DND-41 (cell line): Measurements from ENCODE around the gene AOPEP.

Source experiments
- ATAC-seq: fragments of 200-7000 bp; cut with Tn5 transposase; 3 replicates; pipeline ENCODE4 v1.9.1; 2021; ENCODE audit warnings: low read depth; ENCODE audit not compliant: insufficient read depth
- DNase-seq: peaks from one replicate; pipeline ENCODE4 v3.0.0-alpha.2; 2020
- H2AFZ ChIP-seq: 2 replicates; pipeline ENCODE4 v1.6.0; 2012; ENCODE audit warnings: low read depth, low read length
- H3K27ac ChIP-seq: 2 replicates; pipeline ENCODE4 v1.5.1; 2012; ENCODE audit warnings: low read length, inconsistent platforms
- H3K27me3 ChIP-seq: fragments of 200-600 bp; sonication (generic); 2 replicates; pipeline ENCODE4 v1.6.0; 2012; ENCODE audit warnings: low read length, mild to moderate bottlenecking, inconsistent platforms; ENCODE audit not compliant: insufficient read depth, poor library complexity
- H3K36me3 ChIP-seq: 2 replicates; pipeline ENCODE4 v1.5.1; 2012; ENCODE audit warnings: low read length, inconsistent platforms; ENCODE audit not compliant: insufficient read depth
- H3K4me1 ChIP-seq: 2 replicates; pipeline ENCODE4 v1.5.1; 2012; ENCODE audit warnings: mild to moderate bottlenecking, low read length; ENCODE audit not compliant: insufficient read depth
- H3K4me2 ChIP-seq: 2 replicates; pipeline ENCODE4 v1.6.0; 2012; ENCODE audit warnings: mild to moderate bottlenecking, moderate library complexity, low read length, inconsistent platforms; ENCODE audit not compliant: insufficient read depth
- H3K4me3 ChIP-seq, 2 experiments: fragments of 200-600 bp in 1 of 2; shearing (Covaris generic) in 1 of 2; 2 replicates each; pipeline ENCODE4 v1.5.1; 2012 to 2016; ENCODE audit warnings: inconsistent platforms in 2 of 2, low read length in 2 of 2, mild to moderate bottlenecking in 2 of 2, low read depth in 1 of 2, moderate library complexity in 1 of 2
- H3K79me2 ChIP-seq: 2 replicates; pipeline ENCODE4 v1.6.0; 2012; ENCODE audit warnings: low read length, inconsistent platforms; ENCODE audit not compliant: insufficient read depth
- H3K9ac ChIP-seq: 2 replicates; pipeline ENCODE4 v1.6.0; 2012; ENCODE audit warnings: low read depth, mild to moderate bottlenecking, inconsistent platforms, low read length, moderate library complexity
- H3K9me3 ChIP-seq: 2 replicates; pipeline ENCODE4 v1.5.1; 2012; ENCODE audit warnings: low read length, moderate library complexity, mild to moderate bottlenecking, inconsistent platforms; ENCODE audit not compliant: insufficient read depth, severe bottlenecking
- H4K20me1 ChIP-seq: 2 replicates; pipeline ENCODE4 v1.6.0; 2012; ENCODE audit warnings: low read length; ENCODE audit not compliant: insufficient read depth
- CTCF ChIP-seq: IDR thresholded peaks from 2 replicates; pipeline ENCODE4 v1.5.1; 2012; ENCODE audit warnings: borderline replicate concordance, low read length, moderate library complexity, mild to moderate bottlenecking; ENCODE audit not compliant: poor library complexity, severe bottlenecking; ENCODE audit errors: extremely low read depth
- EZH2 ChIP-seq: IDR thresholded peaks from 3 replicates; pipeline ENCODE4 v1.6.1; 2012; ENCODE audit warnings: borderline replicate concordance, low read depth, mild to moderate bottlenecking, moderate library complexity, low read length, inconsistent platforms; ENCODE audit not compliant: severe bottlenecking

Gene AOPEP

GRCh38 chr9:95081998-95082397, 355.5 kb downstream of the AOPEP start:
- Histone ChIP-seq H3K4me1 (0 out of 2 replicates have a peak, but pooled peaks cover 4% of the 10 kb centered on the region), H3K36me3 (peaks cover 6% of the 10 kb centered on the region), H3K9me3 (no peaks in the 10 kb centered on the region), H4K20me1 (no peaks in the 10 kb centered on the region), H3K4me2 (no peak overlapping the region), H3K27me3 (no peaks in the 10 kb centered on the region), H2AFZ (no peak overlapping the region), H3K9ac (no peak overlapping the region), H3K27ac (no peak overlapping the region), H3K4me3 (no peak overlapping the region), H3K79me2 (no peaks in the 10 kb centered on the region)
- DNase-seq (no peak), ATAC-seq (no peak)
- TF ChIP-seq CTCF (no peak), EZH2 (no peak)

GRCh38 chr9:95082401-95083084, 356.0 kb downstream of the AOPEP start:
- Histone ChIP-seq H3K9ac (no peak overlapping the region), H3K4me1 (0 out of 2 replicates have a peak, but pooled peaks cover 4% of the 10 kb centered on the region), H3K4me2 (no peak overlapping the region), H3K27ac (no peak overlapping the region), H2AFZ (no peak overlapping the region), H3K79me2 (no peaks in the 10 kb centered on the region), H3K4me3 (no peak overlapping the region), H3K36me3 (peaks cover 6% of the 10 kb centered on the region), H4K20me1 (no peaks in the 10 kb centered on the region), H3K9me3 (no peaks in the 10 kb centered on the region), H3K27me3 (no peaks in the 10 kb centered on the region)
- TF ChIP-seq CTCF, result no peak
- no peak for TF ChIP-seq EZH2
- no peak for ATAC-seq
- DNase-seq, result no peak

- ATAC-seq, result no peak
- DNase-seq, result no peak
- Histone ChIP-seq H3K79me2 (no peaks in the 10 kb centered on the region), H3K4me1 (0 out of 2 replicates have a peak, but pooled peaks cover 4% of the 10 kb centered on the region), H3K27me3 (no peaks in the 10 kb centered on the region), H3K9ac (no peak overlapping the region), H3K36me3 (peaks cover 6% of the 10 kb centered on the region), H4K20me1 (no peaks in the 10 kb centered on the region), H3K4me3 (no peak overlapping the region), H2AFZ (no peak overlapping the region), H3K9me3 (no peaks in the 10 kb centered on the region), H3K27ac (no peak overlapping the region), H3K4me2 (no peak overlapping the region)
- TF ChIP-seq CTCF (no peak), EZH2 (no peak)
Observed at GRCh38 chr9:95083086-95083768, 356.7 kb downstream of the AOPEP start.
